Sigmoid colon (tissue), 3 donors: ENCODE measurements around the gene PRPF39.

Source experiments
- POLR2A ChIP-seq, 2 donors: fragments of 450-650 bp; IDR thresholded peaks; one replicate each; pipeline ENCODE4 v1.6.1; 2016; ENCODE audit warnings: antibody characterized with exemption in 2 of 2, mild to moderate bottlenecking in 2 of 2, moderate library complexity in 2 of 2
- TF ChIP-seq, protein P1 (sequence below), 4 experiments: fragments of 450-650 bp in 3 of 4; fragments of 200-600 bp in 1 of 4; IDR thresholded peaks; one replicate each; pipeline ENCODE4 v1.5.1; 2016 to 2019; ENCODE audit warnings: antibody characterized with exemption in 4 of 4, mild to moderate bottlenecking in 3 of 4, moderate library complexity in 2 of 4

DNA sequence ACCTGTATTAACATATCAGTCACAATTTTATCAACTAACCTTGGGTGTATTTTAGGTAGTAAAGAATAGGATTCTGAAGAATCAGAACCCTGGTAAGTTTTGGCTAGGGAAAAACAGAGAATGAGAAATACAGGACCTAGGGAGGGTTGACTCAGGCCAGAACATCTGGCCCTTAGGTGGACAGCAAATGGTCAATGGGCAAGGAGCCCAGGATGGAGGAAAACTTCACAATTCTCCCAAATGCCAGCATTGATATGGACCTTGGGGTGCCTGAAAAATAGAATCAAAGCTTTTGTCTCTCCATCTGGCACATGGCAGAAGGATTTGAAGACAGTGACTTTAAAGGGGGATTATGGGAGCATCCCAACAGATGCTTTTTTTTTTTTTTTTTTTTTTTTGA is 32.7 kb upstream of the PRPF39 start:
- TF ChIP-seq, protein P1, sequence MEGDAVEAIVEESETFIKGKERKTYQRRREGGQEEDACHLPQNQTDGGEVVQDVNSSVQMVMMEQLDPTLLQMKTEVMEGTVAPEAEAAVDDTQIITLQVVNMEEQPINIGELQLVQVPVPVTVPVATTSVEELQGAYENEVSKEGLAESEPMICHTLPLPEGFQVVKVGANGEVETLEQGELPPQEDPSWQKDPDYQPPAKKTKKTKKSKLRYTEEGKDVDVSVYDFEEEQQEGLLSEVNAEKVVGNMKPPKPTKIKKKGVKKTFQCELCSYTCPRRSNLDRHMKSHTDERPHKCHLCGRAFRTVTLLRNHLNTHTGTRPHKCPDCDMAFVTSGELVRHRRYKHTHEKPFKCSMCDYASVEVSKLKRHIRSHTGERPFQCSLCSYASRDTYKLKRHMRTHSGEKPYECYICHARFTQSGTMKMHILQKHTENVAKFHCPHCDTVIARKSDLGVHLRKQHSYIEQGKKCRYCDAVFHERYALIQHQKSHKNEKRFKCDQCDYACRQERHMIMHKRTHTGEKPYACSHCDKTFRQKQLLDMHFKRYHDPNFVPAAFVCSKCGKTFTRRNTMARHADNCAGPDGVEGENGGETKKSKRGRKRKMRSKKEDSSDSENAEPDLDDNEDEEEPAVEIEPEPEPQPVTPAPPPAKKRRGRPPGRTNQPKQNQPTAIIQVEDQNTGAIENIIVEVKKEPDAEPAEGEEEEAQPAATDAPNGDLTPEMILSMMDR (IDR thresholded peaks at IDR 0.05): no peak
- TF ChIP-seq POLR2A (IDR thresholded peaks at IDR 0.05): no peak
